ENCODE results near the gene RASL11A. TPM values are rescaled to one million over a fixed set of nuclear protein-coding genes. Genes with fewer than 3 reads are reported as not detected.

RASL11A gene
- polyA plus RNA-seq, 1 of the 3 experiments (the other 2 are of a cell fraction) = 2.7 TPM

- TF ChIP-seq, protein P1, sequence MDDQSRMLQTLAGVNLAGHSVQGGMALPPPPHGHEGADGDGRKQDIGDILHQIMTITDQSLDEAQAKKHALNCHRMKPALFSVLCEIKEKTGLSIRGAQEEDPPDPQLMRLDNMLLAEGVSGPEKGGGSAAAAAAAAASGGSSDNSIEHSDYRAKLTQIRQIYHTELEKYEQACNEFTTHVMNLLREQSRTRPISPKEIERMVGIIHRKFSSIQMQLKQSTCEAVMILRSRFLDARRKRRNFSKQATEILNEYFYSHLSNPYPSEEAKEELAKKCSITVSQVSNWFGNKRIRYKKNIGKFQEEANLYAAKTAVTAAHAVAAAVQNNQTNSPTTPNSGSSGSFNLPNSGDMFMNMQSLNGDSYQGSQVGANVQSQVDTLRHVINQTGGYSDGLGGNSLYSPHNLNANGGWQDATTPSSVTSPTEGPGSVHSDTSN (IDR thresholded peaks at IDR 0.05) = no peak
- no peak for TF ChIP-seq RFX5 (IDR thresholded peaks at IDR 0.05; ENCODE audit: low read length)
Measured at GRCh38 chr13:27280009-27280656, 9.5 kb downstream of the RASL11A start (continued).

DNA sequence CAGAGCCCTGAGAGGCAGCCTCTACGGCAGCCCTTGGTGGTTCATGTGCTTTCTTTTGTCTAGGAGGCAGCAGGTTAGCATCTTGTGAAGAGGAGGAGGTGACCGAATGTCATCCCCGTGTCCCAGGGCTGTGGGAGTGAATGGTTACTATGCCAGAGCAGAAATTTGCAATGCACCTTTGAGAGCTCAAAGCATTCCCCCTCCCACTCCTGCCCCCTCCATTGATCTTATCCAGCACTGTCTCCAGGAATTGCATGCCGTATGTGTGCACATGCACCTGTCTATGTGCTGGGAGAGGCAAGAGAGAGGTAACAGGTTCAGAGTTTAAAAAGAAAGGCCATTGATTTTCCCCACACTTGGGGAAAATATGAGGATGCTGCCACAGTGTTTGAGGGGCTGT, 10.2 kb downstream of the RASL11A start:
- no peak for DNase-seq
- ChIA-PET POLR2A (no interaction called here), CTCF (interaction anchor here (0.8 to 3.5 kb wide), 6 partner anchors 10 to 334 kb away, joined by 3 to 20 read pairs (median 4); partner anchors contain the start of gene RASL11A)
- H3K27me3 ChIP-seq (ENCODE audit: insufficient read depth) = no peaks in the 10 kb centered on the region; the same call in 1 of the 2 replicates
- no peaks in the 10 kb centered on the region for H4K20me1 ChIP-seq (ENCODE audit: insufficient read depth)
- no peak overlapping the region for H3K4me2 ChIP-seq
- no peaks in the 10 kb centered on the region for H3K36me3 ChIP-seq (replicated peaks in 1 of 2; ENCODE audit: control insufficient read depth in 1 of 2, insufficient read depth in 2 of 2, low read length in 1 of 2)
- H3F3A ChIP-seq (replicated peaks; ENCODE audit: insufficient read depth) = no peaks in the 10 kb centered on the region
- no peak overlapping the region for H3K27ac ChIP-seq (ENCODE audit: low read depth in 2 of 2, low read length in 1 of 2)
- 46% methylated on average over 4 of the region's 4 CpGs for WGBS (ENCODE audit: low lambda C conversion rate)
- no peaks in the 10 kb centered on the region for H3K9me2 ChIP-seq
- TF ChIP-seq GABPA (IDR thresholded peaks at IDR 0.05; ENCODE audit: low read depth) (no peak), RAD21 (IDR thresholded peaks at IDR 0.05; ENCODE audit: low read length) (no peak), TAF1 (IDR thresholded peaks at IDR 0.05; ENCODE audit: borderline replicate concordance, low read depth, low read length) (no peak), NFIC (IDR thresholded peaks at IDR 0.05; ENCODE audit: borderline replicate concordance) (no peak), FOXM1 (IDR thresholded peaks at IDR 0.05; ENCODE audit: low read depth) (no peak), EZH2phosphoT487 (IDR thresholded peaks at IDR 0.05; ENCODE audit: borderline replicate concordance, low read depth) (no peak), POLR2AphosphoS5 (IDR thresholded peaks at IDR 0.05; ENCODE audit: low read depth, low read length) (no peak), NRF1 (IDR thresholded peaks at IDR 0.05; ENCODE audit: low read depth, low read length) (no peak), SIN3A (IDR thresholded peaks at IDR 0.05; ENCODE audit: borderline replicate concordance, low read depth, low read length) (no peak), MXI1 (IDR thresholded peaks at IDR 0.05; ENCODE audit: low read depth, low read length) (no peak), EP300 (IDR thresholded peaks at IDR 0.05; ENCODE audit: borderline replicate concordance in 1 of 2, low read depth in 1 of 2, low read length in 1 of 2) (no peak)
- TF ChIP-seq, protein P1 (IDR thresholded peaks at IDR 0.05) = no peak
- H3K4me1 ChIP-seq (ENCODE audit: control insufficient read depth in 1 of 2, insufficient read depth in 2 of 2, low read depth in 1 of 2, low read length in 1 of 2) = peaks cover 0 to 5% of the 10 kb centered on the region in 2 experiments; a peak in 2 of 4 replicates
- H2AFZ ChIP-seq (ENCODE audit: low read depth) = no peak overlapping the region
- no peaks in the 10 kb centered on the region for H3K79me2 ChIP-seq (ENCODE audit: insufficient read depth)
- no peaks in the 10 kb centered on the region for H3K9me3 ChIP-seq
- H3K9ac ChIP-seq = no peak overlapping the region
- H3K4me3 ChIP-seq (ENCODE audit: low read depth in 2 of 2, low read length in 1 of 2) = no peak overlapping the region

- no peak overlapping the region for H2AFZ ChIP-seq (ENCODE audit: low read depth)
- no peaks in the 10 kb centered on the region for H3K9me3 ChIP-seq
- TF ChIP-seq TAF1 (IDR thresholded peaks at IDR 0.05; ENCODE audit: borderline replicate concordance, low read depth, low read length) = no peak
- TF ChIP-seq, protein P2, sequence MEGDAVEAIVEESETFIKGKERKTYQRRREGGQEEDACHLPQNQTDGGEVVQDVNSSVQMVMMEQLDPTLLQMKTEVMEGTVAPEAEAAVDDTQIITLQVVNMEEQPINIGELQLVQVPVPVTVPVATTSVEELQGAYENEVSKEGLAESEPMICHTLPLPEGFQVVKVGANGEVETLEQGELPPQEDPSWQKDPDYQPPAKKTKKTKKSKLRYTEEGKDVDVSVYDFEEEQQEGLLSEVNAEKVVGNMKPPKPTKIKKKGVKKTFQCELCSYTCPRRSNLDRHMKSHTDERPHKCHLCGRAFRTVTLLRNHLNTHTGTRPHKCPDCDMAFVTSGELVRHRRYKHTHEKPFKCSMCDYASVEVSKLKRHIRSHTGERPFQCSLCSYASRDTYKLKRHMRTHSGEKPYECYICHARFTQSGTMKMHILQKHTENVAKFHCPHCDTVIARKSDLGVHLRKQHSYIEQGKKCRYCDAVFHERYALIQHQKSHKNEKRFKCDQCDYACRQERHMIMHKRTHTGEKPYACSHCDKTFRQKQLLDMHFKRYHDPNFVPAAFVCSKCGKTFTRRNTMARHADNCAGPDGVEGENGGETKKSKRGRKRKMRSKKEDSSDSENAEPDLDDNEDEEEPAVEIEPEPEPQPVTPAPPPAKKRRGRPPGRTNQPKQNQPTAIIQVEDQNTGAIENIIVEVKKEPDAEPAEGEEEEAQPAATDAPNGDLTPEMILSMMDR (IDR thresholded peaks at IDR 0.05) = peak; percentile 8; the same call in 1 of the 2 replicates
- no peak overlapping the region for H3K27ac ChIP-seq (ENCODE audit: low read depth in 2 of 2, low read length in 1 of 2)
- no peak for DNase-seq
- no peak overlapping the region for H3K4me2 ChIP-seq
- H3F3A ChIP-seq (replicated peaks; ENCODE audit: insufficient read depth) = no peaks in the 10 kb centered on the region
- no peaks in the 10 kb centered on the region; a peak in 1 of 4 replicates for H3K4me1 ChIP-seq (ENCODE audit: control insufficient read depth in 1 of 2, insufficient read depth in 2 of 2, low read depth in 1 of 2, low read length in 1 of 2)
- H3K4me3 ChIP-seq (ENCODE audit: low read depth in 2 of 2, low read length in 1 of 2) = no peak overlapping the region
- H3K27me3 ChIP-seq (ENCODE audit: insufficient read depth) = no peaks in the 10 kb centered on the region; the same call in 1 of the 2 replicates
- ChIA-PET CTCF (interaction anchor here (1.0 to 3.5 kb wide), 5 partner anchors 10 to 296 kb away, joined by 3 to 32 read pairs (median 6); partner anchors contain the start of gene RASL11A), POLR2A (no interaction called here)
- no peak overlapping the region for H3K9ac ChIP-seq
- H3K36me3 ChIP-seq (replicated peaks in 1 of 2; ENCODE audit: control insufficient read depth in 1 of 2, insufficient read depth in 2 of 2, low read length in 1 of 2) = no peaks in the 10 kb centered on the region
- H3K9me2 ChIP-seq = no peaks in the 10 kb centered on the region
- H4K20me1 ChIP-seq (ENCODE audit: insufficient read depth) = no peaks in the 10 kb centered on the region
- no peaks in the 10 kb centered on the region for H3K79me2 ChIP-seq (ENCODE audit: insufficient read depth)
- 8% methylated on average over 1 of the region's 1 CpG for WGBS (ENCODE audit: low lambda C conversion rate)
Measured at GRCh38 chr13:27281420-27281819, 10.8 kb downstream of the RASL11A start.
